Measurements from ENCODE around the gene CD300LF. TPM values are rescaled to one million over a fixed set of nuclear protein-coding genes. Genes with fewer than 3 reads are reported as not detected.

The CD300LF gene
- total RNA-seq, 1 donor from 2014 or later: not detected

- peaks cover 52% of the 10 kb centered on the region for H3K27me3 Mint-ChIP-seq
- no peak overlapping the region for H3K4me3 Mint-ChIP-seq (ENCODE audit: low read depth)
- no peak overlapping the region for H3K27ac Mint-ChIP-seq
- DNase-seq (ENCODE audit: low spot score, unreplicated experiment): no peak
- no peaks in the 10 kb centered on the region for H3K9me3 Mint-ChIP-seq (ENCODE audit: low read depth)
- TF ChIP-seq, protein P1, sequence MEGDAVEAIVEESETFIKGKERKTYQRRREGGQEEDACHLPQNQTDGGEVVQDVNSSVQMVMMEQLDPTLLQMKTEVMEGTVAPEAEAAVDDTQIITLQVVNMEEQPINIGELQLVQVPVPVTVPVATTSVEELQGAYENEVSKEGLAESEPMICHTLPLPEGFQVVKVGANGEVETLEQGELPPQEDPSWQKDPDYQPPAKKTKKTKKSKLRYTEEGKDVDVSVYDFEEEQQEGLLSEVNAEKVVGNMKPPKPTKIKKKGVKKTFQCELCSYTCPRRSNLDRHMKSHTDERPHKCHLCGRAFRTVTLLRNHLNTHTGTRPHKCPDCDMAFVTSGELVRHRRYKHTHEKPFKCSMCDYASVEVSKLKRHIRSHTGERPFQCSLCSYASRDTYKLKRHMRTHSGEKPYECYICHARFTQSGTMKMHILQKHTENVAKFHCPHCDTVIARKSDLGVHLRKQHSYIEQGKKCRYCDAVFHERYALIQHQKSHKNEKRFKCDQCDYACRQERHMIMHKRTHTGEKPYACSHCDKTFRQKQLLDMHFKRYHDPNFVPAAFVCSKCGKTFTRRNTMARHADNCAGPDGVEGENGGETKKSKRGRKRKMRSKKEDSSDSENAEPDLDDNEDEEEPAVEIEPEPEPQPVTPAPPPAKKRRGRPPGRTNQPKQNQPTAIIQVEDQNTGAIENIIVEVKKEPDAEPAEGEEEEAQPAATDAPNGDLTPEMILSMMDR (IDR thresholded peaks at IDR 0.05; ENCODE audit: unreplicated experiment): no peak
- peaks cover 2% of the 10 kb centered on the region for H3K4me1 Mint-ChIP-seq (ENCODE audit: low read depth)
- no peaks in the 10 kb centered on the region for H3K36me3 Mint-ChIP-seq (ENCODE audit: insufficient read depth)
These were observed 31.8 kb downstream of the CD300LF start for GRCh38 chr17:74680941-74681340.

GRCh38 chr17:74680213-74680612 is 32.5 kb downstream of the CD300LF start:
- TF ChIP-seq, protein P1 (IDR thresholded peaks at IDR 0.05; ENCODE audit: unreplicated experiment): no peak
- no peak for DNase-seq (ENCODE audit: low spot score, unreplicated experiment)
- no peak overlapping the region for H3K4me3 Mint-ChIP-seq (ENCODE audit: low read depth)
- peaks cover 2% of the 10 kb centered on the region for H3K4me1 Mint-ChIP-seq (ENCODE audit: low read depth)
- no peak overlapping the region for H3K27ac Mint-ChIP-seq
- peaks cover 54% of the 10 kb centered on the region for H3K27me3 Mint-ChIP-seq
- no peaks in the 10 kb centered on the region for H3K36me3 Mint-ChIP-seq (ENCODE audit: insufficient read depth)
- H3K9me3 Mint-ChIP-seq (ENCODE audit: low read depth): no peaks in the 10 kb centered on the region

DNA sequence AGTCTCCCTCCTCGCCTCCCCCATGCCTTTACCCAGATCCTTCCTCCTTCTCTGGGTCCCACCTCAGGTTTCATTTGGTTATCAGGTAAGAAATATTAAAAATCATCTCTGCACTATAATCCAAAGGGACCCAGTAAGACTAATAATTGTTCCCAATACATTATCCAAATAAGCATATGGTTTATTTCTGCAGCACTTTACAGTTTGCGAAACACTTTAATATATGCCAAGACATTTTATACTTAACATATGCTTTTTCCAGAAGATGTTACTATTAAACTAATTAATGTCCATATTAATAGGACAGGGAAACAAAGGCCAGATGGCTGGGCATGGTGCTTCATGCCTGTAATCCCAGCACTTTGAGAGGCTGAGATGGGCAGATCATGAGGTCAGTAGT is 33.3 kb downstream of the CD300LF start:
- H3K27me3 Mint-ChIP-seq: peaks cover 59% of the 10 kb centered on the region
- no peaks in the 10 kb centered on the region for H3K36me3 Mint-ChIP-seq (ENCODE audit: insufficient read depth)
- no peak for DNase-seq (ENCODE audit: low spot score, unreplicated experiment)
- no peak overlapping the region for H3K27ac Mint-ChIP-seq
- TF ChIP-seq, protein P1 (IDR thresholded peaks at IDR 0.05; ENCODE audit: unreplicated experiment): no peak
- peaks cover 2% of the 10 kb centered on the region for H3K4me1 Mint-ChIP-seq (ENCODE audit: low read depth)
- H3K4me3 Mint-ChIP-seq (ENCODE audit: low read depth): no peak overlapping the region
- H3K9me3 Mint-ChIP-seq (ENCODE audit: low read depth): no peaks in the 10 kb centered on the region

GRCh38 chr17:74678541-74678940 is 34.2 kb downstream of the CD300LF start:
- Mint-ChIP-seq H3K9me3 (ENCODE audit: low read depth) (no peaks in the 10 kb centered on the region), H3K36me3 (ENCODE audit: insufficient read depth) (no peaks in the 10 kb centered on the region), H3K4me3 (ENCODE audit: low read depth) (no peak overlapping the region), H3K27me3 (peaks cover 61% of the 10 kb centered on the region), H3K27ac (no peak overlapping the region), H3K4me1 (ENCODE audit: low read depth) (peaks cover 2% of the 10 kb centered on the region)
- DNase-seq (ENCODE audit: low spot score, unreplicated experiment): no peak
- TF ChIP-seq, protein P1 (IDR thresholded peaks at IDR 0.05; ENCODE audit: unreplicated experiment): no peak

GRCh38 chr17:74677558-74678466 is 34.9 kb downstream of the CD300LF start:
- Mint-ChIP-seq H3K4me3 (ENCODE audit: low read depth) (no peak overlapping the region), H3K4me1 (ENCODE audit: low read depth) (peaks cover 2% of the 10 kb centered on the region), H3K27ac (no peak overlapping the region), H3K36me3 (ENCODE audit: insufficient read depth) (no peaks in the 10 kb centered on the region), H3K27me3 (peaks cover 63% of the 10 kb centered on the region), H3K9me3 (ENCODE audit: low read depth) (no peaks in the 10 kb centered on the region)
- DNase-seq (ENCODE audit: low spot score, unreplicated experiment): no peak
- TF ChIP-seq, protein P1 (IDR thresholded peaks at IDR 0.05; ENCODE audit: unreplicated experiment): no peak
